ENCODE measurements around the gene HSPBAP1. TPM values are rescaled to one million over a fixed set of nuclear protein-coding genes. Genes with fewer than 3 reads are reported as not detected.
A peak's percentile ranks its signal among the peaks of the same experiment; 100 is the strongest.

Gene HSPBAP1
- total and polyA plus RNA-seq, 2 of the 13 experiments (the other 11 are each of a cell fraction or from before 2014, with no cell fraction given) = 4.2 to 5.1 TPM

DNA sequence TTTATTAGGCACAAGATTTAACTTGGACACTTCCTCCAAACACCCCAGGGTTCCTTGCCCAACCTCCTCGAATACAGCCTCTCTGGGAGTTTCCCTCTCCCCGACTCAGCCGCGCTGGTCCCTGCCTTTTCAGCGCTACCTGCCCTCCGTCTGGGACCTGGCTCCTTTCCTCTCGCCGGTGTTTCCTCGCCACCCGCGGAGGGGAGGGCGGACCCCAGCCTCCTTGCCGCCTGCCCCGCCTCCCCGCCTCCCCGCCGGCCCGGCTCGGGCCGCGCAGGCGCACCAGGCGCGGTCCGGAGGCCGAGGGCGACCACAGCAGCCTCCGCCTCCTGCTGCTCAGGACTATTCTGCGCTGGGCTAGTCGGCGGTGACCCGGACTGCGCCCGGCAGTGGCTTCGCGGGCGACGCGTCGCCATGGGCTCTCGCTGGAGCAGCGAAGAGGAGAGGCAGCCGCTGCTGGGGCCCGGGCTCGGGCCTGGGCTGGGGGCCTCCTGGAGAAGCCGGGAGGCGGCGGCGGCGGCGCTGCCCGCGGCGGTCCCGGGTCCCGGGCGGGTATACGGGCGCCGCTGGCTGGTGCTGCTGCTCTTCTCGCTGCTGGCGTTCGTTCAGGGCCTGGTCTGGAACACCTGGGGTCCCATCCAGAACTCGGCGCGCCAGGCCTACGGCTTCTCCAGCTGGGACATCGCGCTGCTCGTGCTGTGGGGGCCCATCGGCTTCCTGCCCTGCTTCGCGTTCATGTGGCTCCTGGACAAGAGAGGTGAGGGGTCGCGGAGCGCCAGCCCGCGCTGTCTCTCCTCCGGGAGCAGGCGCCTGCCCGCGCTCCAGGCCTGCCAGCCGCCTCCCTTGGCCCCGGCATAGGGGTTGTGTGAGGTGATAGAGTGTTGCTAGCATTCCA is 1.4 kb upstream of the HSPBAP1 start, which contains the start of gene SLC49A4 (continued):
- TF ChIP-seq THRA (CRISPR knock-in tag; IDR thresholded peaks at IDR 0.05; ENCODE audit: borderline replicate concordance) = peak; percentile 41; the same call in 1 of the 2 replicates
- TF ChIP-seq NKX3-1 (CRISPR knock-in tag; IDR thresholded peaks at IDR 0.05) = peak; percentile 71; the same call in 1 of the 2 replicates
- no peak for TF ChIP-seq ZNF644 (CRISPR knock-in tag; IDR thresholded peaks at IDR 0.05; ENCODE audit: low read depth)
- TF ChIP-seq ZBTB38 (CRISPR knock-in tag; IDR thresholded peaks at IDR 0.05) = 0 out of 2 replicates have a peak, but pooled peaks have one; percentile 18
- peak; percentile 78; the same call in 1 of the 2 replicates for TF ChIP-seq ZNF891 (CRISPR knock-in tag; IDR thresholded peaks at IDR 0.05)
- TF ChIP-seq NFKB2 (CRISPR knock-in tag; IDR thresholded peaks at IDR 0.05; ENCODE audit: borderline replicate concordance) = peak; percentile 56; the same call in 1 of the 2 replicates
- peak; percentile 55; the same call in 1 of the 2 replicates for TF ChIP-seq ZNF790 (CRISPR knock-in tag; IDR thresholded peaks at IDR 0.05; ENCODE audit: borderline replicate concordance)
- TF ChIP-seq NRL (CRISPR knock-in tag; IDR thresholded peaks at IDR 0.05; ENCODE audit: borderline replicate concordance) = peak; percentile 60; the same call in 1 of the 2 replicates
- TF ChIP-seq, protein P1, sequence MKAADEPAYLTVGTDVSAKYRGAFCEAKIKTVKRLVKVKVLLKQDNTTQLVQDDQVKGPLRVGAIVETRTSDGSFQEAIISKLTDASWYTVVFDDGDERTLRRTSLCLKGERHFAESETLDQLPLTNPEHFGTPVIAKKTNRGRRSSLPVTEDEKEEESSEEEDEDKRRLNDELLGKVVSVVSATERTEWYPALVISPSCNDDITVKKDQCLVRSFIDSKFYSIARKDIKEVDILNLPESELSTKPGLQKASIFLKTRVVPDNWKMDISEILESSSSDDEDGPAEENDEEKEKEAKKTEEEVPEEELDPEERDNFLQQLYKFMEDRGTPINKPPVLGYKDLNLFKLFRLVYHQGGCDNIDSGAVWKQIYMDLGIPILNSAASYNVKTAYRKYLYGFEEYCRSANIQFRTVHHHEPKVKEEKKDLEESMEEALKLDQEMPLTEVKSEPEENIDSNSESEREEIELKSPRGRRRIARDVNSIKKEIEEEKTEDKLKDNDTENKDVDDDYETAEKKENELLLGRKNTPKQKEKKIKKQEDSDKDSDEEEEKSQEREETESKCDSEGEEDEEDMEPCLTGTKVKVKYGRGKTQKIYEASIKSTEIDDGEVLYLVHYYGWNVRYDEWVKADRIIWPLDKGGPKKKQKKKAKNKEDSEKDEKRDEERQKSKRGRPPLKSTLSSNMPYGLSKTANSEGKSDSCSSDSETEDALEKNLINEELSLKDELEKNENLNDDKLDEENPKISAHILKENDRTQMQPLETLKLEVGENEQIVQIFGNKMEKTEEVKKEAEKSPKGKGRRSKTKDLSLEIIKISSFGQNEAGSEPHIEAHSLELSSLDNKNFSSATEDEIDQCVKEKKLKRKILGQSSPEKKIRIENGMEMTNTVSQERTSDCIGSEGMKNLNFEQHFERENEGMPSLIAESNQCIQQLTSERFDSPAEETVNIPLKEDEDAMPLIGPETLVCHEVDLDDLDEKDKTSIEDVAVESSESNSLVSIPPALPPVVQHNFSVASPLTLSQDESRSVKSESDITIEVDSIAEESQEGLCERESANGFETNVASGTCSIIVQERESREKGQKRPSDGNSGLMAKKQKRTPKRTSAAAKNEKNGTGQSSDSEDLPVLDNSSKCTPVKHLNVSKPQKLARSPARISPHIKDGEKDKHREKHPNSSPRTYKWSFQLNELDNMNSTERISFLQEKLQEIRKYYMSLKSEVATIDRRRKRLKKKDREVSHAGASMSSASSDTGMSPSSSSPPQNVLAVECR (CRISPR knock-in tag; IDR thresholded peaks at IDR 0.05; ENCODE audit: borderline replicate concordance) = peak; percentile 80
- TF ChIP-seq JDP2 (CRISPR knock-in tag; IDR thresholded peaks at IDR 0.05; ENCODE audit: borderline replicate concordance) = no peak
- TF ChIP-seq, protein P2, sequence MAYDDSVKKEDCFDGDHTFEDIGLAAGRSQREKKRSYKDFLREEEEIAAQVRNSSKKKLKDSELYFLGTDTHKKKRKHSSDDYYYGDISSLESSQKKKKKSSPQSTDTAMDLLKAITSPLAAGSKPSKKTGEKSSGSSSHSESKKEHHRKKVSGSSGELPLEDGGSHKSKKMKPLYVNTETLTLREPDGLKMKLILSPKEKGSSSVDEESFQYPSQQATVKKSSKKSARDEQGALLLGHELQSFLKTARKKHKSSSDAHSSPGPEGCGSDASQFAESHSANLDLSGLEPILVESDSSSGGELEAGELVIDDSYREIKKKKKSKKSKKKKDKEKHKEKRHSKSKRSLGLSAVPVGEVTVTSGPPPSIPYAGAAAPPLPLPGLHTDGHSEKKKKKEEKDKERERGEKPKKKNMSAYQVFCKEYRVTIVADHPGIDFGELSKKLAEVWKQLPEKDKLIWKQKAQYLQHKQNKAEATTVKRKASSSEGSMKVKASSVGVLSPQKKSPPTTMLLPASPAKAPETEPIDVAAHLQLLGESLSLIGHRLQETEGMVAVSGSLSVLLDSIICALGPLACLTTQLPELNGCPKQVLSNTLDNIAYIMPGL (CRISPR knock-in tag; IDR thresholded peaks at IDR 0.05; ENCODE audit: borderline replicate concordance in 1 of 2, low read depth in 1 of 2) = peak in 1 of 2 experiments; percentile 81; a peak in 2 of 4 replicates
- no peak for TF ChIP-seq ZBTB8A (CRISPR knock-in tag; IDR thresholded peaks at IDR 0.05; ENCODE audit: borderline replicate concordance, low read depth)
- TF ChIP-seq FOXO1 (CRISPR knock-in tag; IDR thresholded peaks at IDR 0.05) = peak; percentile 43; the same call in 1 of the 2 replicates
- TF ChIP-seq ZBED4 (CRISPR knock-in tag; IDR thresholded peaks at IDR 0.05; ENCODE audit: borderline replicate concordance) = peak; percentile 90; the same call in 1 of the 2 replicates
- TF ChIP-seq RBFOX2 (IDR thresholded peaks at IDR 0.05; ENCODE audit: low read depth, low read length) = peak; percentile 92

Measured in HepG2 (cell line).